Activated T-cell treated with anti-CD3 and anti-CD28 coated beads, Interleukin-2, amount 50 U/mL, for 72 hours (primary cell): ENCODE results near the gene LGI4. TPM values are rescaled to one million over a fixed set of nuclear protein-coding genes. Genes with fewer than 3 reads are reported as not detected.
"Not testable (repeated sequence)": the region's sequence is repeated elsewhere in the genome, so short reads cannot be mapped to it uniquely, and the experiment has no call there.

ENCODE experiments used
- ATAC-seq, 2 donors: fragments of 150-1000 bp; cut with Tn5 transposase; replicated peaks in 1 of 2; 2 replicates each; pipeline ENCODE4 v1.10.0; 2021; ENCODE audit warnings: moderate library complexity in 2 of 2, mild to moderate bottlenecking in 1 of 2
- DNase-seq, 2 donors: peaks; one replicate each; pipeline ENCODE4 v3.0.0; 2021 to 2022; ENCODE audit warnings: mixed read lengths in 1 of 2
- H3K27ac Mint-ChIP-seq: one replicate; pipeline ENCODE4 v1.8.0; 2022; ENCODE audit warnings: mild to moderate bottlenecking, moderate library complexity, mixed read lengths
- H3K27me3 Mint-ChIP-seq: one replicate; pipeline ENCODE4 v1.8.0; 2022; ENCODE audit warnings: low read depth, mixed read lengths
- H3K36me3 Mint-ChIP-seq, 2 donors: one replicate each; pipeline ENCODE4 v1.8.0; 2022; ENCODE audit warnings: mixed read lengths in 2 of 2, mild to moderate bottlenecking in 1 of 2; ENCODE audit not compliant: insufficient read depth in 2 of 2
- H3K4me1 Mint-ChIP-seq: one replicate; pipeline ENCODE4 v1.8.0; 2022; ENCODE audit warnings: low read depth, mixed read lengths
- H3K4me3 Mint-ChIP-seq, 2 donors: one replicate each; pipeline ENCODE4 v1.8.0; 2022; ENCODE audit warnings: mild to moderate bottlenecking in 2 of 2, mixed read lengths in 2 of 2, moderate library complexity in 2 of 2
- H3K9me3 Mint-ChIP-seq, 2 donors: one replicate each; pipeline ENCODE4 v1.8.0; 2022; ENCODE audit warnings: mixed read lengths in 2 of 2
- total RNA-seq, 2 donors: library from RNA; stranded (reverse); gene quantifications; one replicate each; pipeline ENCODE4 v1.2.3, GENCODE V29; 2022

LGI4 gene
- total RNA-seq, 2 donors from 2014 or later: 0.72 to 1.00 TPM

- no peak overlapping the region for H3K27ac Mint-ChIP-seq
- no peak overlapping the region for H3K4me3 Mint-ChIP-seq
Measured at GRCh38 chr19:35109395-35110112, 25.3 kb downstream of the LGI4 start.

GRCh38 chr19:35108730-35109129 is 26.1 kb downstream of the LGI4 start:
- DNase-seq: no peak
- H3K4me3 Mint-ChIP-seq: no peak overlapping the region
- peaks cover 0 to 3% of the 10 kb centered on the region in 2 donors for H3K36me3 Mint-ChIP-seq
- no peaks in the 10 kb centered on the region for H3K9me3 Mint-ChIP-seq
- no peaks in the 10 kb centered on the region for H3K27me3 Mint-ChIP-seq
- no peak for ATAC-seq
- H3K27ac Mint-ChIP-seq: no peak overlapping the region
- no peaks in the 10 kb centered on the region for H3K4me1 Mint-ChIP-seq

More at GRCh38 chr19:35109395-35110112, 25.3 kb downstream of the LGI4 start:
- Mint-ChIP-seq H3K27me3 (no peaks in the 10 kb centered on the region), H3K4me1 (peaks cover 3% of the 10 kb centered on the region), H3K36me3 (peaks cover 0 to 3% of the 10 kb centered on the region in 2 donors), H3K9me3 (no peaks in the 10 kb centered on the region)
- ATAC-seq (no peak), DNase-seq (no peak)

- Mint-ChIP-seq H3K4me3 (no peak overlapping the region), H3K36me3 (peaks cover 0 to 3% of the 10 kb centered on the region in 2 donors), H3K27ac (no peak overlapping the region), H3K9me3 (no peaks in the 10 kb centered on the region), H3K27me3 (no peaks in the 10 kb centered on the region), H3K4me1 (no peaks in the 10 kb centered on the region)
- DNase-seq (no peak), ATAC-seq (peak in 1 of 2 donors; percentile 21)
Measured at GRCh38 chr19:35107545-35107944, 27.3 kb downstream of the LGI4 start.

GRCh38 chr19:35106898-35107541 is 27.8 kb downstream of the LGI4 start:
- H3K27me3 Mint-ChIP-seq: no peaks in the 10 kb centered on the region
- H3K4me3 Mint-ChIP-seq: no peak overlapping the region
- DNase-seq (no peak), ATAC-seq (no peak)
- H3K36me3 Mint-ChIP-seq: peaks cover 0 to 3% of the 10 kb centered on the region in 2 donors
- no peaks in the 10 kb centered on the region for H3K4me1 Mint-ChIP-seq
- H3K27ac Mint-ChIP-seq: no peak overlapping the region
- H3K9me3 Mint-ChIP-seq: no peaks in the 10 kb centered on the region

- no peak overlapping the region for H3K27ac Mint-ChIP-seq
- H3K36me3 Mint-ChIP-seq: peaks cover 0 to 3% of the 10 kb centered on the region in 2 donors
- H3K9me3 Mint-ChIP-seq: no peaks in the 10 kb centered on the region
- H3K4me3 Mint-ChIP-seq: no peak overlapping the region
- no peak for ATAC-seq
- H3K4me1 Mint-ChIP-seq: no peaks in the 10 kb centered on the region
- H3K27me3 Mint-ChIP-seq: no peaks in the 10 kb centered on the region
- DNase-seq: no peak
Measured at GRCh38 chr19:35106291-35106583, 28.6 kb downstream of the LGI4 start.

- peak in 1 of 2 donors; percentile 6 for DNase-seq
- no peaks in the 10 kb centered on the region for H3K27me3 Mint-ChIP-seq
- no peak overlapping the region for H3K4me3 Mint-ChIP-seq
Measured at GRCh38 chr19:35105411-35106290, 29.2 kb downstream of the LGI4 start.

GRCh38 chr19:35105047-35105410 is 29.8 kb downstream of the LGI4 start:
- Mint-ChIP-seq H3K36me3 (peaks cover 0 to 3% of the 10 kb centered on the region in 2 donors), H3K27ac (no peak overlapping the region), H3K4me3 (no peak overlapping the region), H3K4me1 (no peaks in the 10 kb centered on the region), H3K27me3 (no peaks in the 10 kb centered on the region), H3K9me3 (no peaks in the 10 kb centered on the region)
- DNase-seq (no peak), ATAC-seq (peak in 1 of 2 donors; percentile 32)

More at GRCh38 chr19:35105411-35106290, 29.2 kb downstream of the LGI4 start:
- Mint-ChIP-seq H3K36me3 (peaks cover 0 to 3% of the 10 kb centered on the region in 2 donors), H3K27ac (no peak overlapping the region), H3K4me1 (no peaks in the 10 kb centered on the region), H3K9me3 (no peaks in the 10 kb centered on the region)
- ATAC-seq: peak; percentile 33 to 70

GRCh38 chr19:35104361-35104760 is 30.5 kb downstream of the LGI4 start:
- Mint-ChIP-seq H3K36me3 (peaks cover 0 to 3% of the 10 kb centered on the region in 2 donors), H3K4me1 (no peaks in the 10 kb centered on the region)

GRCh38 chr19:35103614-35104013 is 31.2 kb downstream of the LGI4 start:
- not testable (repeated sequence) for H3K4me3 Mint-ChIP-seq, H3K36me3 Mint-ChIP-seq, H3K27ac Mint-ChIP-seq, ATAC-seq, DNase-seq, H3K27me3 Mint-ChIP-seq, H3K9me3 Mint-ChIP-seq, H3K4me1 Mint-ChIP-seq

More at GRCh38 chr19:35104361-35104760, 30.5 kb downstream of the LGI4 start:
- H3K9me3 Mint-ChIP-seq: no peaks in the 10 kb centered on the region
- H3K27me3 Mint-ChIP-seq: no peaks in the 10 kb centered on the region
- H3K27ac Mint-ChIP-seq: no peak overlapping the region
- H3K4me3 Mint-ChIP-seq: no peak overlapping the region
- no peak for ATAC-seq
- DNase-seq: no peak

GRCh38 chr19:35101949-35102348 is 32.9 kb downstream of the LGI4 start:
- not testable (repeated sequence) for H3K27me3 Mint-ChIP-seq, H3K4me3 Mint-ChIP-seq, DNase-seq, H3K4me1 Mint-ChIP-seq, ATAC-seq, H3K27ac Mint-ChIP-seq, H3K9me3 Mint-ChIP-seq, H3K36me3 Mint-ChIP-seq

GRCh38 chr19:35100588-35101533 is 34.0 kb downstream of the LGI4 start:
- ATAC-seq: no peak

GRCh38 chr19:35099897-35100275 is 35.0 kb downstream of the LGI4 start:
- no peaks in the 10 kb centered on the region for H3K36me3 Mint-ChIP-seq
- no peak for DNase-seq
- H3K27me3 Mint-ChIP-seq: no peaks in the 10 kb centered on the region
- H3K4me1 Mint-ChIP-seq: no peaks in the 10 kb centered on the region
- no peak overlapping the region for H3K27ac Mint-ChIP-seq
- ATAC-seq: no peak
- no peaks in the 10 kb centered on the region for H3K9me3 Mint-ChIP-seq
- H3K4me3 Mint-ChIP-seq: no peak overlapping the region

More at GRCh38 chr19:35100588-35101533, 34.0 kb downstream of the LGI4 start:
- H3K9me3 Mint-ChIP-seq: no peaks in the 10 kb centered on the region
- no peaks in the 10 kb centered on the region for H3K4me1 Mint-ChIP-seq
- no peak overlapping the region for H3K4me3 Mint-ChIP-seq
- H3K36me3 Mint-ChIP-seq: no peaks in the 10 kb centered on the region
- DNase-seq: no peak
- no peak overlapping the region for H3K27ac Mint-ChIP-seq
- no peaks in the 10 kb centered on the region for H3K27me3 Mint-ChIP-seq
